ENCODE measurements around the gene MRPS18A. TPM values are rescaled to one million over a fixed set of nuclear protein-coding genes. Genes with fewer than 3 reads are reported as not detected.

The MRPS18A gene
- total and polyA plus RNA-seq, 2 of the 8 experiments (the other 6 are each of a cell fraction or from before 2014, with no cell fraction given): 48.3 to 121 TPM

- TF ChIP-seq BCL11A (IDR thresholded peaks at IDR 0.05; ENCODE audit: low read depth in 2 of 2, low read length in 2 of 2): no peak
- TF ChIP-seq SP1 (IDR thresholded peaks at IDR 0.05; ENCODE audit: low read depth, low read length): peak; percentile 62; the same call in 1 of the 2 replicates
- no peak for TF ChIP-seq EP300 (IDR thresholded peaks at IDR 0.05; ENCODE audit: borderline replicate concordance in 1 of 2, low read depth in 2 of 2, low read length in 2 of 2)
- TF ChIP-seq SRF (IDR thresholded peaks at IDR 0.05; ENCODE audit: low read depth, low read length): no peak
- TF ChIP-seq KDM1A (IDR thresholded peaks at IDR 0.05; ENCODE audit: borderline replicate concordance, low read length): peak; percentile 93; the same call in 1 of the 2 replicates
- TF ChIP-seq TAF1 (IDR thresholded peaks at IDR 0.05; ENCODE audit: low read depth, low read length): peak; percentile 91
- TF ChIP-seq, protein P1, sequence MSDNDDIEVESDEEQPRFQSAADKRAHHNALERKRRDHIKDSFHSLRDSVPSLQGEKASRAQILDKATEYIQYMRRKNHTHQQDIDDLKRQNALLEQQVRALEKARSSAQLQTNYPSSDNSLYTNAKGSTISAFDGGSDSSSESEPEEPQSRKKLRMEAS (IDR thresholded peaks at IDR 0.05): peak; percentile 12; the same call in 1 of the 2 replicates
- peak; percentile 49; the same call in 1 of the 2 replicates for TF ChIP-seq CHD2 (IDR thresholded peaks at IDR 0.05; ENCODE audit: low read length)
- TF ChIP-seq RNF2 (IDR thresholded peaks at IDR 0.05; ENCODE audit: borderline replicate concordance, low read depth, low read length, missing control alignments, poor library complexity, severe bottlenecking): no peak
- TF ChIP-seq SIN3A (conservative IDR thresholded peaks at IDR 0.05 in 1 of 2, IDR thresholded peaks at IDR 0.05 in 1 of 2; ENCODE audit: low read depth in 1 of 2, low read length in 2 of 2): peak; percentile 45 to 81; a peak in 2 of 4 replicates
- peak; percentile 57 for TF ChIP-seq KDM5A (IDR thresholded peaks at IDR 0.05; ENCODE audit: low read length)
- TF ChIP-seq GTF2F1 (IDR thresholded peaks at IDR 0.05; ENCODE audit: borderline replicate concordance, low read depth, low read length): peak; percentile 64; the same call in 1 of the 2 replicates
- TF ChIP-seq HDAC2 (IDR thresholded peaks at IDR 0.05; ENCODE audit: borderline replicate concordance in 1 of 2, low read depth in 2 of 2, low read length in 2 of 2): peak in 1 of 2 experiments; percentile 75; a peak in 1 of 4 replicates
- peak; percentile 63 for TF ChIP-seq CREB1 (IDR thresholded peaks at IDR 0.05)
- TF ChIP-seq, protein P2, sequence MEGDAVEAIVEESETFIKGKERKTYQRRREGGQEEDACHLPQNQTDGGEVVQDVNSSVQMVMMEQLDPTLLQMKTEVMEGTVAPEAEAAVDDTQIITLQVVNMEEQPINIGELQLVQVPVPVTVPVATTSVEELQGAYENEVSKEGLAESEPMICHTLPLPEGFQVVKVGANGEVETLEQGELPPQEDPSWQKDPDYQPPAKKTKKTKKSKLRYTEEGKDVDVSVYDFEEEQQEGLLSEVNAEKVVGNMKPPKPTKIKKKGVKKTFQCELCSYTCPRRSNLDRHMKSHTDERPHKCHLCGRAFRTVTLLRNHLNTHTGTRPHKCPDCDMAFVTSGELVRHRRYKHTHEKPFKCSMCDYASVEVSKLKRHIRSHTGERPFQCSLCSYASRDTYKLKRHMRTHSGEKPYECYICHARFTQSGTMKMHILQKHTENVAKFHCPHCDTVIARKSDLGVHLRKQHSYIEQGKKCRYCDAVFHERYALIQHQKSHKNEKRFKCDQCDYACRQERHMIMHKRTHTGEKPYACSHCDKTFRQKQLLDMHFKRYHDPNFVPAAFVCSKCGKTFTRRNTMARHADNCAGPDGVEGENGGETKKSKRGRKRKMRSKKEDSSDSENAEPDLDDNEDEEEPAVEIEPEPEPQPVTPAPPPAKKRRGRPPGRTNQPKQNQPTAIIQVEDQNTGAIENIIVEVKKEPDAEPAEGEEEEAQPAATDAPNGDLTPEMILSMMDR (IDR thresholded peaks at IDR 0.05; ENCODE audit: control extremely low read depth in 1 of 3, insufficient read depth in 1 of 3, low read depth in 1 of 3, low read length in 3 of 3): no peak; a peak in 1 of 4 replicates
- TF ChIP-seq YY1 (IDR thresholded peaks at IDR 0.05; ENCODE audit: low read depth, low read length): peak; percentile 89
- TF ChIP-seq CEBPB (IDR thresholded peaks at IDR 0.05; ENCODE audit: low read depth, low read length): no peak
Measured at GRCh38 chr6:43635387-43636307, 51.9 kb downstream of the MRPS18A start, which contains the start of gene MAD2L1BP (continued).

Measured in H1 (cell line).